AG04449 (cell line): Measurements from ENCODE around the gene SH3PXD2A.

ENCODE experiments used
- CTCF ChIA-PET: fragments of 350-600 bp; formaldehyde crosslinking; extraction: SDS; loops from one replicate; lab custom pipeline; 2021; ENCODE audit warnings: antibody characterized with exemption; lab: Yijun Ruan, JAX
- POLR2A ChIA-PET: fragments of 400-600, 350-600 bp; formaldehyde crosslinking; extraction: SDS; loops from one replicate; lab custom pipeline; 2020; ENCODE audit warnings: antibody characterized with exemption, inconsistent platforms; lab: Yijun Ruan, JAX
- DNase-seq: peaks from one replicate; pipeline ENCODE4 v3.0.0-alpha.2; 2010; ENCODE audit warnings: low read depth, low spot score
- H3K4me3 ChIP-seq: 2 replicates; pipeline ENCODE4 v1.5.1; 2011; ENCODE audit warnings: low read depth, mild to moderate bottlenecking, control low read depth, low read length
- CTCF ChIP-seq: IDR thresholded peaks from one replicate; pipeline ENCODE4 v1.5.1; 2011; ENCODE audit warnings: mild to moderate bottlenecking, moderate library complexity, low read length, control low read depth, inconsistent platforms; ENCODE audit not compliant: insufficient read depth; ENCODE audit errors: missing control alignments

Gene SH3PXD2A

GRCh38 chr10:103800089-103800488, 55.3 kb downstream of the SH3PXD2A start:
- no peak for DNase-seq
- CTCF ChIA-PET: no interaction called here

GRCh38 chr10:103799341-103799740, 56.0 kb downstream of the SH3PXD2A start:
- H3K4me3 ChIP-seq: no peak overlapping the region
- POLR2A ChIA-PET: no interaction called here
- TF ChIP-seq CTCF: no peak
- no peak for DNase-seq
- CTCF ChIA-PET: interaction anchor here (1.1 to 1.6 kb wide), 2 partner anchors 10 to 15 kb away, joined by 3 to 4 read pairs; no protein-coding TSS in a partner anchor

More at GRCh38 chr10:103800089-103800488, 55.3 kb downstream of the SH3PXD2A start:
- POLR2A ChIA-PET: interaction anchor here (0.6 kb wide), 1 partner anchor 43 kb away, joined by 3 read pairs; no protein-coding TSS in a partner anchor
- H3K4me3 ChIP-seq: no peak overlapping the region
- no peak for TF ChIP-seq CTCF

GRCh38 chr10:103798511-103798910, 56.9 kb downstream of the SH3PXD2A start:
- H3K4me3 ChIP-seq: no peak overlapping the region
- DNase-seq: no peak
- ChIA-PET POLR2A (no interaction called here), CTCF (interaction anchor here (0.8 to 1.6 kb wide), 3 partner anchors 9 to 27 kb away, joined by 3 to 4 read pairs (median 3); no protein-coding TSS in a partner anchor)
- TF ChIP-seq CTCF: no peak

- POLR2A ChIA-PET: no interaction called here
- CTCF ChIA-PET: interaction anchor here (1.6 kb wide), 1 partner anchor 9 kb away, joined by 4 read pairs; no protein-coding TSS in a partner anchor
Measured at GRCh38 chr10:103797857-103798256, 57.5 kb downstream of the SH3PXD2A start.

GRCh38 chr10:103795634-103796270, 59.6 kb downstream of the SH3PXD2A start:
- no peak for DNase-seq
- ChIA-PET CTCF (no interaction called here), POLR2A (interaction anchor here (1.1 kb wide), 1 partner anchor 17 kb away, joined by 3 read pairs; no protein-coding TSS in a partner anchor)
- TF ChIP-seq CTCF: no peak
- no peak overlapping the region for H3K4me3 ChIP-seq

More at GRCh38 chr10:103797857-103798256, 57.5 kb downstream of the SH3PXD2A start:
- H3K4me3 ChIP-seq: no peak overlapping the region
- no peak for DNase-seq
- no peak for TF ChIP-seq CTCF

- no peak for DNase-seq
- H3K4me3 ChIP-seq: no peak overlapping the region
- no peak for TF ChIP-seq CTCF
- CTCF ChIA-PET: interaction anchor here (1.0 to 2.2 kb wide), 2 partner anchors 8 to 13 kb away, joined by 3 to 8 read pairs; no protein-coding TSS in a partner anchor
- POLR2A ChIA-PET: interaction anchor here (1.1 kb wide), 1 partner anchor 18 kb away, joined by 3 read pairs; no protein-coding TSS in a partner anchor
Measured at GRCh38 chr10:103794996-103795395, 60.4 kb downstream of the SH3PXD2A start.
